Neural cell (in vitro differentiated cells): ENCODE measurements around the gene SDK1. TPM values are rescaled to one million over a fixed set of nuclear protein-coding genes. Genes with fewer than 3 reads are reported as not detected.

Source experiments
- H2AFZ ChIP-seq: fragments of 200-600, 300-800 bp; sonication (generic), shearing (Covaris generic); 2 replicates; pipeline ENCODE4 v1.6.0; 2014; ENCODE audit warnings: low read depth, mild to moderate bottlenecking, antibody characterized with exemption, low read length, moderate library complexity
- H3F3A ChIP-seq: fragments of 200-600 bp; shearing (Covaris generic); 2 replicates; pipeline ENCODE4 v1.6.1; 2016; ENCODE audit warnings: mild to moderate bottlenecking, moderate library complexity, mixed read lengths, antibody characterized with exemption, low read length; ENCODE audit not compliant: insufficient read depth, poor library complexity, severe bottlenecking
- H3K27ac ChIP-seq: fragments of 200-600, 300-800 bp; sonication (generic), shearing (Covaris generic); 2 replicates; pipeline ENCODE4 v1.5.1; 2014; ENCODE audit warnings: mild to moderate bottlenecking, low read length, moderate library complexity
- H3K27me3 ChIP-seq: fragments of 300-800, 200-600 bp; sonication (generic), shearing (Covaris generic); 2 replicates; pipeline ENCODE4 v1.6.0; 2014; ENCODE audit warnings: mild to moderate bottlenecking, low read depth, low read length, moderate library complexity; ENCODE audit not compliant: insufficient read depth
- H3K36me3 ChIP-seq: fragments of 300-800, 200-600 bp; sonication (generic), shearing (Covaris generic); 2 replicates; pipeline ENCODE4 v1.5.1; 2014; ENCODE audit warnings: mild to moderate bottlenecking, antibody characterized with exemption, low read length, moderate library complexity; ENCODE audit not compliant: insufficient read depth
- H3K4me2 ChIP-seq: fragments of 300-800, 200-600 bp; sonication (generic), shearing (Covaris generic); 2 replicates; pipeline ENCODE4 v1.6.0; 2014; ENCODE audit warnings: mild to moderate bottlenecking, low read length
- H3K4me3 ChIP-seq: fragments of 300-800, 200-600 bp; sonication (generic), shearing (Covaris generic); 2 replicates; pipeline ENCODE4 v1.5.1; 2014; ENCODE audit warnings: mild to moderate bottlenecking, low read length, moderate library complexity
- H3K79me2 ChIP-seq: fragments of 200-600 bp; shearing (Covaris generic); replicated peaks from 2 replicates; pipeline ENCODE4 v1.6.0; 2014; ENCODE audit warnings: mild to moderate bottlenecking, low read length, moderate library complexity; ENCODE audit not compliant: insufficient read depth
- H3K9ac ChIP-seq: fragments of 300-800, 200-600 bp; sonication (generic), shearing (Covaris generic); 2 replicates; pipeline ENCODE4 v1.6.1; 2016; ENCODE audit warnings: mild to moderate bottlenecking, low read length, mixed read lengths
- H3K9me2 ChIP-seq: fragments of 200-600 bp; shearing (Covaris generic); 2 replicates; pipeline ENCODE4 v1.6.1; 2016; ENCODE audit warnings: mild to moderate bottlenecking, low read length, mixed read lengths; ENCODE audit not compliant: insufficient read depth
- H3K9me3 ChIP-seq: fragments of 200-600, 300-800 bp; sonication (generic), shearing (Covaris generic); 2 replicates; pipeline ENCODE4 v1.6.1; 2016; ENCODE audit warnings: mild to moderate bottlenecking, mixed run types, low read length, moderate library complexity, mixed read lengths
- H4K20me1 ChIP-seq: fragments of 200-600 bp; shearing (Covaris generic); 2 replicates; pipeline ENCODE4 v1.6.1; 2016; ENCODE audit warnings: mild to moderate bottlenecking, mixed run types; ENCODE audit not compliant: insufficient read depth
- EP300 ChIP-seq: fragments of 450-650 bp; conservative IDR thresholded peaks from 2 replicates; pipeline ENCODE4 v1.6.1; 2014; ENCODE audit warnings: antibody characterized with exemption, mild to moderate bottlenecking, moderate library complexity; ENCODE audit not compliant: poor library complexity, severe bottlenecking
- EZH2 ChIP-seq: fragments of 200-600, 300-800 bp; shearing (Covaris generic), sonication (generic); IDR thresholded peaks from 2 replicates; pipeline ENCODE4 v1.6.1; 2014; ENCODE audit warnings: antibody characterized with exemption, low read length, borderline replicate concordance, mild to moderate bottlenecking; ENCODE audit not compliant: insufficient read depth, poor library complexity, severe bottlenecking
- MXI1 ChIP-seq: fragments of 450-650 bp; conservative IDR thresholded peaks from 2 replicates; pipeline ENCODE4 v1.6.1; 2014; ENCODE audit warnings: antibody characterized with exemption, mild to moderate bottlenecking; ENCODE audit not compliant: poor library complexity, severe bottlenecking
- POLR2AphosphoS5 ChIP-seq: IDR thresholded peaks from 2 replicates; pipeline ENCODE4 v1.6.1; 2012
- RAD21 ChIP-seq: fragments of 450-650 bp; conservative IDR thresholded peaks from 2 replicates; pipeline ENCODE4 v1.6.1; 2014; ENCODE audit warnings: antibody characterized with exemption, mild to moderate bottlenecking, moderate library complexity
- SMC3 ChIP-seq: fragments of 450-650 bp; conservative IDR thresholded peaks from 2 replicates; pipeline ENCODE4 v1.6.1; 2014; ENCODE audit warnings: antibody characterized with exemption, mild to moderate bottlenecking, moderate library complexity; ENCODE audit not compliant: poor library complexity
- TAF1 ChIP-seq: IDR thresholded peaks from 2 replicates; pipeline ENCODE4 v1.6.1; 2012; ENCODE audit warnings: low read depth
- polyA plus RNA-seq: library from polyadenylated mRNA; depleted of rRNA; stranded (reverse); fragments of >200 nt; gene quantifications from 2 replicates; pipeline ENCODE4 v1.2.3, GENCODE V29; 2014
- TF ChIP-seq, protein P1 (sequence below): IDR thresholded peaks from 2 replicates; pipeline ENCODE4 v1.6.1; 2012; ENCODE audit warnings: borderline replicate concordance

Gene SDK1
- polyA plus RNA-seq, 1 donor from 2014 or later, result 2.7 TPM

DNA sequence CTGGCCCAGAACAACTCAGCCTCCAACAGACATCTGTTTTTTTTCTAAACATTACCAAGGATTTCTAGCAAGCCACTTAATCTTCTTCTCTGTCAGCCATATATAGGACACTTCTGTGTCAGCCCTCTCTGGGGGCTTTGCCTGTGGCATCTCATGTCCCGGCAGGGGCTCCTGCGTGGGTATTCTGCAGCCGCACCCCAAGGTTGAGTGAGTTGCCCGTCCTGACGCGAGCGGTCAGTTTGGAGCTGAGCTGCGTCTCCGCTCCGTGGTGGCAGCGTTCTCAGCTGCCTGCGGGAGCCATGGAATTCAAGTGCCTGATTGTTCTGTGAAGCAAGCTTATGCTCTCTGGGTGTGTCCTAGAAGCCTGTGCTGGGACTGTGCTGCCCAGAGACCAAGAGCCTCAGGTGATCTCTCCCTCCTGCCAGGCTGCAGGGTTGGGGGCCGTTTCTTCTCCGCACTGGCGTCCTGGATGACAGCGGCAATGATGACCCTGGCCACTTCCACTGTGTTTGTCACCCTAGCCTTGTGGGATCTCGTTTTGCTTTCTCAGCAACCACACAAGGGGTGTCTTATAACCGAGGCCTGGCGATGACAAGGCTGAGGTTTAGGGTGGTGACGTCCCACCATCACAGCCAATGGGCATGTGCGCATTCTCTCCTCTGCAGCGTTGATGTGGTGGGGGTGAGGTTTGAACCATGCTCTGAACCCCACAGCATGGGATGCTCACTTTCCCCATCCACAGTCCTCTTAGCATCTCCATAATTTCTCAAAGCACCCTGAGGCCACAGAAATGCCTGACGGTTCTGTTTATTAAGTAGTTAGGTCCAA, 768.4 kb downstream of the SDK1 start:
- H2AFZ ChIP-seq, result no peak overlapping the region
- H3K27ac ChIP-seq, result no peak overlapping the region
- no peaks in the 10 kb centered on the region for H3K9me2 ChIP-seq
- H3K79me2 ChIP-seq, result no peaks in the 10 kb centered on the region
- H4K20me1 ChIP-seq, result no peaks in the 10 kb centered on the region
- H3K4me3 ChIP-seq, result no peak overlapping the region
- no peaks in the 10 kb centered on the region for H3K27me3 ChIP-seq
- H3K9me3 ChIP-seq, result no peaks in the 10 kb centered on the region
- H3K36me3 ChIP-seq, result no peaks in the 10 kb centered on the region
- TF ChIP-seq MXI1 (no peak), SMC3 (no peak), TAF1 (no peak), EP300 (no peak)
- TF ChIP-seq, protein P1, sequence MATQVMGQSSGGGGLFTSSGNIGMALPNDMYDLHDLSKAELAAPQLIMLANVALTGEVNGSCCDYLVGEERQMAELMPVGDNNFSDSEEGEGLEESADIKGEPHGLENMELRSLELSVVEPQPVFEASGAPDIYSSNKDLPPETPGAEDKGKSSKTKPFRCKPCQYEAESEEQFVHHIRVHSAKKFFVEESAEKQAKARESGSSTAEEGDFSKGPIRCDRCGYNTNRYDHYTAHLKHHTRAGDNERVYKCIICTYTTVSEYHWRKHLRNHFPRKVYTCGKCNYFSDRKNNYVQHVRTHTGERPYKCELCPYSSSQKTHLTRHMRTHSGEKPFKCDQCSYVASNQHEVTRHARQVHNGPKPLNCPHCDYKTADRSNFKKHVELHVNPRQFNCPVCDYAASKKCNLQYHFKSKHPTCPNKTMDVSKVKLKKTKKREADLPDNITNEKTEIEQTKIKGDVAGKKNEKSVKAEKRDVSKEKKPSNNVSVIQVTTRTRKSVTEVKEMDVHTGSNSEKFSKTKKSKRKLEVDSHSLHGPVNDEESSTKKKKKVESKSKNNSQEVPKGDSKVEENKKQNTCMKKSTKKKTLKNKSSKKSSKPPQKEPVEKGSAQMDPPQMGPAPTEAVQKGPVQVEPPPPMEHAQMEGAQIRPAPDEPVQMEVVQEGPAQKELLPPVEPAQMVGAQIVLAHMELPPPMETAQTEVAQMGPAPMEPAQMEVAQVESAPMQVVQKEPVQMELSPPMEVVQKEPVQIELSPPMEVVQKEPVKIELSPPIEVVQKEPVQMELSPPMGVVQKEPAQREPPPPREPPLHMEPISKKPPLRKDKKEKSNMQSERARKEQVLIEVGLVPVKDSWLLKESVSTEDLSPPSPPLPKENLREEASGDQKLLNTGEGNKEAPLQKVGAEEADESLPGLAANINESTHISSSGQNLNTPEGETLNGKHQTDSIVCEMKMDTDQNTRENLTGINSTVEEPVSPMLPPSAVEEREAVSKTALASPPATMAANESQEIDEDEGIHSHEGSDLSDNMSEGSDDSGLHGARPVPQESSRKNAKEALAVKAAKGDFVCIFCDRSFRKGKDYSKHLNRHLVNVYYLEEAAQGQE, result no peak
- no peak overlapping the region for H3K9ac ChIP-seq
- H3F3A ChIP-seq, result no peaks in the 10 kb centered on the region
- H3K4me2 ChIP-seq, result no peak overlapping the region

DNA sequence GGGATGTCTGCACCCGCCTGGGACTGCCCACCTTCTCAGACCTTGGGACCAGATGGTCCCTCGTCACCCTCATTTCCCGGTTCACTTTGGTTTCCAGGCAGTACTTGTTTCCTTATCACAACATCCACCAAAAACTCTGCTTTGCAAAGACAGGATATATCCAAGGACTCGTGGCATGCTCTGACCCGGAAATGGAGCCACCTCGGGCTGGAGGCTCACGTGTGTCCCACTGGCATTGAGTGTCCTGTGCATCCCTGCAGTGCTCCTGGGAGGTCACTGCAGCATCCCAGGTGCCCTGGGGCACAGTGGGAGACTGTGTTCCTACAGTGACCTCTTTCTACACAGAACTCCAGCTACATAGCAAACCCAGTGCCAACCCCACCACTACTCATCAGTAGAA, 769.2 kb downstream of the SDK1 start:
- no peak overlapping the region for H2AFZ ChIP-seq
- no peaks in the 10 kb centered on the region for H3K27me3 ChIP-seq
- no peaks in the 10 kb centered on the region for H3K79me2 ChIP-seq
- H3K36me3 ChIP-seq, result no peaks in the 10 kb centered on the region
- H3F3A ChIP-seq, result no peaks in the 10 kb centered on the region
- no peak overlapping the region for H3K4me3 ChIP-seq
- no peaks in the 10 kb centered on the region for H3K9me3 ChIP-seq
- no peak overlapping the region for H3K4me2 ChIP-seq
- H4K20me1 ChIP-seq, result no peaks in the 10 kb centered on the region
- no peak overlapping the region for H3K9ac ChIP-seq
- H3K9me2 ChIP-seq, result no peaks in the 10 kb centered on the region
- TF ChIP-seq SMC3 (no peak), TAF1 (no peak), EP300 (no peak), EZH2 (no peak), MXI1 (no peak), RAD21 (no peak)
- no peak overlapping the region for H3K27ac ChIP-seq

DNA sequence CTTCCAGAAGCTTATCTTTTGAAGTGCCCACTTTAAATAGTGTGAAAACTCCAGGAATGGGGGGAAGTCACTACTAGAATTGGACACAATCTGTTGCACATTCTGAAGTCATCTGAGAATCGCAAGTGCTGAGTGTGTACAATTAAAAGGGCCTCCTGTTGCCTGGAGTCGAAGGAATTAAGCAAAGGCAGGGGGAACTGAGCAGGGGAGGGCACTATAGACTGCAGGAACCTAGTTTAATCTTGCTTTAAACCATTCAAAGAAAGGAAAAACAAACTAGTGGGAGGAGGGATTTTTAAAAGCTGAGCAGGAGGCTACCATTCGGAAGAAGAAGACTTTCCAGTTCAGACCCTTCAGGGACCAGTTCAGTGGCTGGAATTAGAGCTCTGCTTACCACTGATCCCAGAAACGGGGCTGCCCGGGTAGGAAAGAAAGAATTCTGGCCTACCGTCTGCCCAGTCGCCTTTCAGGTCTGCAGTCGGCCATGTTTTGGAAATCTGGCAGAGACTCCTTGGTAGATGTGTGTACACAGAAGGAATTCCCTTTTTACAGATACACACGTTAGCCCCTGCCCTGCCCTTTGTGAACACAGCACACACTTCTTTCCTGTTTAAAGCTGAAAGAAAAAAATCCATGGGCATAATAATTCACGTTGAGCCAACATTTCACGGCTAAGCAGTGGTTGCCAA, 770.5 kb downstream of the SDK1 start:
- H2AFZ ChIP-seq, result no peak overlapping the region
- TF ChIP-seq POLR2AphosphoS5, result no peak
- no peaks in the 10 kb centered on the region for H3K27me3 ChIP-seq
- H4K20me1 ChIP-seq, result no peaks in the 10 kb centered on the region
- no peaks in the 10 kb centered on the region for H3K9me2 ChIP-seq
- H3K27ac ChIP-seq, result no peak overlapping the region
- no peaks in the 10 kb centered on the region for H3K36me3 ChIP-seq
- no peaks in the 10 kb centered on the region for H3K9me3 ChIP-seq
- H3K79me2 ChIP-seq, result no peaks in the 10 kb centered on the region
- no peak overlapping the region for H3K4me2 ChIP-seq
- no peak overlapping the region for H3K9ac ChIP-seq
- H3F3A ChIP-seq, result no peaks in the 10 kb centered on the region
- H3K4me3 ChIP-seq, result no peak overlapping the region
